HG03139 (cell line): Measurements from ENCODE around the gene SETD7.

ENCODE experiments used
- ATAC-seq: cut with Tn5 transposase; IDR thresholded peaks from one replicate; pipeline ENCODE4 v1.9.1; 2021; ENCODE audit not compliant: unreplicated experiment

The SETD7 gene

GRCh38 chr4:139514382-139515059 is 41.5 kb downstream of the SETD7 start:
- no peak for ATAC-seq

- ATAC-seq: no peak
Observed at GRCh38 chr4:139511320-139511719, 44.7 kb downstream of the SETD7 start.

- no peak for ATAC-seq
Observed at GRCh38 chr4:139509727-139510410, 46.1 kb downstream of the SETD7 start.

DNA sequence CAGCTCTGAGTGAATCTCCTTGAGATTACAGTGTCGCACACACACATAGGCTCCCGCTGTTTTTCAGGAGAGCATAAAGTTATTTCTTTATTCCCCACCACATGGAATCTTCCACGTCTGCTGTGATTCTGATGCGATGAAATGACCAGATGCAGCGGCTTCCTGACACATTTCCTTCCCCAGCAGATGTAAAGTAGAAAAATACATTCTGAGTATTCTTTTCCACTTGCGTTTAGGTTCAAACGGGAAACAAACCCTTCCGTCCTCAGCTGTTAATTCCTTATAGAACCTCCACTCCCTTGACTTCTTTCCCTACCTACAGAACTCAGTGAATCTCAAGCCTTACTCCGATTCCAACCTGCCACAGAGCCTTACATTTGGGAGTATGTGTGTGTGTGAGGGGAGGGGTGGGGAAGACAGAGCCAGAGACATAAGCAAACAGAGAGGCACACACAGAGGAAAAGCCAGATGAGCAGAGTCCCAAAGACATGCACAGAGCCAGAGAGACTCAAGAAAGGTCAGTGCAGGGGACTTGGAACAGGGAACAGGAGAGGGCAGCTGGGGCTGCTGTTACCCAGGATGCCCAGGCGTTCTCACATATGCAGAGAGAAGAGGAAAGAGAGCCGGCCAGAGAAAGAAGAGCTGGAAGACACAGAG is 47.3 kb downstream of the SETD7 start:
- ATAC-seq: no peak

GRCh38 chr4:139506774-139507173 is 49.2 kb downstream of the SETD7 start:
- ATAC-seq: no peak

GRCh38 chr4:139503622-139504166 is 52.3 kb downstream of the SETD7 start:
- ATAC-seq: no peak

GRCh38 chr4:139501927-139502899 is 53.8 kb downstream of the SETD7 start:
- ATAC-seq: no peak

GRCh38 chr4:139501527-139501926 is 54.5 kb downstream of the SETD7 start:
- ATAC-seq: no peak

DNA sequence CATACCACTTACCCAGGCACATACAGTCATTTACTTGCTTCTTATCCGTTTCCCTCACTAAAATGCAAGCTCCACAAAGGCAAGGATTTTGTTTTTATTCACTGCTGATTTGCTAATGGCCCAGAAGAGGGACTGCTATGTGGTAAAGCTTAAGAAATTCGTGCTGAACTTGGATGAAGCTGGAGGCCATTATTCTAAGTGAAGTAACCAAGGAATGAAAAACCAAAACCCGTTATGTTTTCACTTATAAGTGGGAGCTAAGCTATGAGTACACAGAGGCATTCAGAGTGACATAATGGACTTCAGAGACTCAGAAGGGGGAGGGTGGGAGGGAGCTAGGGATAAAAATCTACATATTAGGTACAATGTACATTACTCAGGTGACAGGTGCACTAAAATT is 54.9 kb downstream of the SETD7 start:
- no peak for ATAC-seq

DNA sequence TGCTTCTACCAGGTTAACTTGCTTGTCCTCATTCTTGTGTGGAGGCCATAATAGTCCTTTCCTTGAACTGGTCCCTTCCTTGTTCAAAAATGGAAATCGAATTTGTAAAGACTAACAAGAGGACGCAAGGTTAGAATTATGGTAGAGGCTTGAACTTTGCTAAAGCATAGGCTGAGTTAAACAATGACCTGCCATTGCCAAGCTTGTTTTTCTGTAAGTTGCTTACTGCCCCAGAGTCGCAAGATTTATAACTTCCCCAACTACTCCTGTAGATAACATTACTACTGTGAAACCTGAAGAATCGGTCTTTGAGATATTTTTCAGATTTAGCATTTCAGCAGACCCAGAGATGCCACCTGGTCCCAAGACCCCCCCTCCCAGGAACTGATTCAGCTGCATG is 56.8 kb downstream of the SETD7 start:
- no peak for ATAC-seq

DNA sequence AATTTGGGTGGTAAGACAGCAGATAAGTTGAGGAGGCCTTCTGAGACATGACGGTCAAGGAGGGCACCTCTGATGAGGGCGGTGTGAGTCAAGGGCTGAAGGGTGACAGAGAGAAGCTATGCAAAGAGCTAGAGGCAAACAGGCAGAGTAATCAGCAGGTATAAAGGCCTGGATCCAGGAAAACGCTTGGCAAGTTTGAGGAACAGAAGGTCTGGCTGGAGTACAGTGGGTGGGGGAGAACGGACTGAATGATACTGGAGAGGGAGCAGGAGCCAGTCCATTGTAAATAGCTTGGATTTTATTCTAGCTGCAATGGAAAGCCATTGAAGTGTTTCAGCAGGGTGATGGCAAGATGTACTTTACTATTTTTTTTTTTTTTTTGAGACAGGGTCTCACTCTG is 62.8 kb downstream of the SETD7 start:
- ATAC-seq: no peak

DNA sequence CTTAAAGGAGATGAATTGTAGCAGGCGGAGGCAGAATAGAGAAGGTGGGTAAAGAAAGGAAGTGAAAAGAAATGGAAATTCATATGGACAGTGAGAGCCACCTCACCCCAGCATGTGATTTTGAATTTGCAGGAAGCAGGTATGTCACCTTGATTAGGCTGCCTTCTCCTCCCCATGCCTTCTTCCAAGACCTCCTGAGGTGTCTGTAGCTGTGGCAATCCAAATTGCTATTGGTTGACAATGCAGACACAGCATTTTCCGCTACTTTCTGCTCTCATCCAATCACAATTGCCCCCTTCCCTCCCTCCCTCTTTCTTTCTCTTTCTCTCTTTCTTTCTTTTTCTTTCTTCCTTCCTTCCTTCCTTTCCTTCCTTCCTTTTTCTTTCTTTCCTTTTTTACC is 63.6 kb downstream of the SETD7 start:
- no peak for ATAC-seq

GRCh38 chr4:139489638-139490037 is 66.4 kb downstream of the SETD7 start:
- ATAC-seq: no peak

GRCh38 chr4:139488442-139488841 is 67.6 kb downstream of the SETD7 start:
- no peak for ATAC-seq

- ATAC-seq: no peak
Observed at GRCh38 chr4:139484783-139485311, 71.2 kb downstream of the SETD7 start.

- ATAC-seq: no peak
Observed at GRCh38 chr4:139483000-139483399, 73.0 kb downstream of the SETD7 start.

GRCh38 chr4:139481465-139481864 is 74.6 kb downstream of the SETD7 start:
- ATAC-seq: no peak

DNA sequence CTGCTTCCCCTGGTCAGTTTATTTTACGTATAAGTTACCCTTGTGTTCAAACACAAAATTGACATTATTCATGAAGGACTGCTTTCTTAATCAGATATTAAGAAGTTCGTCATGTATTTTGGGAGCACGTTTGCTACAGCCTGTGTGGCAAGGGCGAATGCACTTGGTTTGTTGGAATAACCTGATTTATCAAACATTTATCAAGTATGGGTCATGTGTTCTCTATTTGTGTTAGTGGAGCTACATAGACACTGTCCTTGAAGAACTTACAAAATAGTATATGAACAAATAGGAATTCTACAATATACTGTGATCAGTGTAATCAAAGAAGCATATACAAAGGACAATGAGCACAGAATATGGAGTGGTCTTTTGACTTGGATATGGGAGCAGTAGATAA is 79.7 kb downstream of the SETD7 start:
- no peak for ATAC-seq

GRCh38 chr4:139472852-139473251 is 83.2 kb downstream of the SETD7 start:
- ATAC-seq: no peak

DNA sequence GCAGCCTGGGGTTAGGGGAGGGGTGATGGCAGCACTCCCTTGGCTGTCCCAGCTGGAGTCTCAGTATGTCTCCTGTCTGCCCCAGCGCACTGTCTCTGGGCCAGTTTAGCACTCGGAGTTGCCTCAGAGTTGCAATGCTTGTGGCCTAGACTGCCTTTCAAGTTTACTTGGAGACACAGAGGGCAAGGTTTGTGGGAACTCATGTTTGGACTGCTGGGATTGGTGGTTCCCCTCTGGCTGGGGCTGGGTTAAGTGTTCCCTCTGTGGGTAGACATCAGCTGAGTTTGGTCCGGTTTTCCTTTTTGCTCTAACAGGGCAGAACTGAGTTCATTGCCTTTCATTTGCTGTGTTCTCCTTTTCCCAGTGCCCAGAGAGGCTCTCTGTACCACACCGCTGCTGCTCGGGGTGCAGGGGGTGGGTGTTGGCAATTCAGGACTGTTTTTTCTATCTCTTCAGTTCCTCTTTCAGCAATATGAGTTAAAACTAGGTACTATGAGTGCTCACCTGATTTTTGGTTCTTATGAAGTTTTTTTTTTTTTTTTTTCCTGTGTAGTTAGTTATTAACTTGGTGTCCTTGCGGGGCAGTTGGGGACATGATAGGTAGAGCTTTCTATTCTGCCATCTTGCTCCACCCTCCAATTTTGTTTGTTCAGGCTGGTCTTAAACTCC is 84.9 kb downstream of the SETD7 start:
- ATAC-seq: no peak
